ENCODE results near the gene LUC7L3. TPM values are rescaled to one million over a fixed set of nuclear protein-coding genes. Genes with fewer than 3 reads are reported as not detected.

Gene LUC7L3
- total and polyA plus RNA-seq, 2 donors (not counting 3 experiments of a cell fraction or from before 2014, with no cell fraction given): 70.9 to 113 TPM

DNA sequence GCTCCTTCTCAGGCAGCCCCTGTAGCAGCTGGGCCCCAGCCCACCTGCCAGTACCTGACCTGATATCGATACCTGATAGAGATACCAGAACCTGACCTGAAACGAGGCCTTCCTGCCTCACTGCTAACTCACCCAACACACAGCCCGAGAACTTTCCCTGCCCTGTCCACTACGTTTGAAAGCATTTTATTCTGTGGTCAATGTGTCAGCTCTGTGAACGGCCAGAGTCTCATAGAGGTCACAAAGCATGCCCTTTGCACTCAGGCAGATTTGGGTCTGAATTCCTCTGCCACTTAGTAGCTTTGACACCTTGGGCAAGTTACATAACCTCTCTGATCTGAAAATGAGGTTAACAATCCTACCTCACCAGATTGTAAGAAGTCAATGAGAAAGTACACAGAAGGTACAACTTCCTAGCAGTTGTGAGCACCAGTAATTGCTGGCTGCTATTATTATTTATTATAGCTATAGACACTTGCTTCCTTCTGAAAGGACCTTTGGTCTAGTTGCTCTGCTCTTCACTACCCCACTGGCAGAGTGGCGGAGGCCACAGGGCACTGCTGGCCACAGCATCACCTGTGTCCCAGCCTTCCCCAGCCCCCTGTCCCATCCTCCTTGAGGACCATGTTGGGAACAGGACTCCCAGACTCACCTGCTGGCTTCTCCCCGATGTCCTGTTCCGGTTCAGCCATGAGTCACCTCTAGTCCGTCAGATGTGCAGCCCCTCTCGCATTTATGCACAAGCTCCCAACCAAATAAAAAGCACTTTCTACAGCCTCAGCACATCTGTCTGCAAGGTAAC is 47.0 kb downstream of the LUC7L3 start:
- TF ChIP-seq JUN (IDR thresholded peaks at IDR 0.05; ENCODE audit: borderline replicate concordance, insufficient read depth, insufficient read length, low read depth) (no peak), CTCF (IDR thresholded peaks at IDR 0.05; ENCODE audit: extremely low read depth in 1 of 2, insufficient read depth in 1 of 2, low read depth in 1 of 2, low read length in 2 of 2) (no peak), POLR2AphosphoS5 (IDR thresholded peaks at IDR 0.05; ENCODE audit: insufficient read depth, low read depth, low read length) (no peak), GATA2 (IDR thresholded peaks at IDR 0.05; ENCODE audit: insufficient read depth, insufficient read length, low read depth, low read length) (no peak)
- H3K9me1 ChIP-seq (replicated peaks; ENCODE audit: control insufficient read depth, extremely low read depth, insufficient read depth, low read length): no peaks in the 10 kb centered on the region
- H3K27me3 ChIP-seq (ENCODE audit: control insufficient read depth in 2 of 2, insufficient read depth in 2 of 2, low read length in 2 of 2): peaks cover 7 to 9% of the 10 kb centered on the region in 2 experiments
- CTCF ChIA-PET: interaction anchor here (1.6 kb wide), 2 partner anchors 17 to 86 kb away, joined by 3 to 10 read pairs; no protein-coding TSS in a partner anchor
- dilution Hi-C loops (cut with MboI; ENCODE audit: extremely low pct_ligation_motif_present, low sequenced_read_pairs): no loop called here
- H3K36me3 ChIP-seq (ENCODE audit: control insufficient read depth in 2 of 2, extremely low read depth in 1 of 2, insufficient read depth in 2 of 2, low read length in 2 of 2): no peaks in the 10 kb centered on the region
- FAIRE-seq: no peak
- no peak overlapping the region for H3K27ac ChIP-seq (ENCODE audit: insufficient read depth, low read depth, low read length)
- H3K79me2 ChIP-seq (ENCODE audit: control insufficient read depth, insufficient read depth, low read length): no peaks in the 10 kb centered on the region
- intact Hi-C loops (cut with micrococcal nuclease): no loop called here
- POLR2A ChIA-PET: no interaction called here
- H3K4me1 ChIP-seq (ENCODE audit: control insufficient read depth, extremely low read depth, insufficient read depth, low read length): no peaks in the 10 kb centered on the region
- no peaks in the 10 kb centered on the region for H4K20me1 ChIP-seq (replicated peaks; ENCODE audit: control insufficient read depth, extremely low read depth, insufficient read depth, low read length)
- BruUV-seq (replicated peaks): no TSS peak
- H3K9me3 ChIP-seq (replicated peaks; ENCODE audit: control insufficient read depth, insufficient read depth, low read length): no peaks in the 10 kb centered on the region
- no peak overlapping the region for H2AFZ ChIP-seq (ENCODE audit: low read depth, low read length)
- no peak for DNase-seq (ENCODE audit: low read depth, low spot score)
- H3K4me2 ChIP-seq (ENCODE audit: insufficient read depth, low read length): no peak overlapping the region
- no peak overlapping the region for H3K4me3 ChIP-seq (replicated peaks in 1 of 3; ENCODE audit: insufficient read depth in 1 of 3, low read depth in 1 of 3, low read length in 3 of 3)
- H3K9ac ChIP-seq (replicated peaks; ENCODE audit: extremely low read depth, insufficient read depth, low read length): no peak overlapping the region
